ENCODE results near the gene ERC2.
A peak's percentile ranks its signal among the peaks of the same experiment; 100 is the strongest.

Gene ERC2

GRCh38 chr3:55717481-55717880 lies 750.8 kb downstream of the ERC2 start:
- DNase-seq (ENCODE audit: extremely low spot score, insufficient read length, low read depth) (no peak), FAIRE-seq (no peak)

GRCh38 chr3:55716611-55717225 lies 751.5 kb downstream of the ERC2 start:
- DNase-seq (ENCODE audit: extremely low spot score, insufficient read length, low read depth) = no peak
- FAIRE-seq = no peak

GRCh38 chr3:55716044-55716443 lies 752.2 kb downstream of the ERC2 start:
- no peak for DNase-seq (ENCODE audit: extremely low spot score, insufficient read length, low read depth)
- no peak for FAIRE-seq

- no peak for FAIRE-seq
- DNase-seq (ENCODE audit: extremely low spot score, insufficient read length, low read depth) = no peak
Measured at GRCh38 chr3:55714057-55714456, 754.2 kb downstream of the ERC2 start.

GRCh38 chr3:55711646-55712045 lies 756.6 kb downstream of the ERC2 start:
- DNase-seq (ENCODE audit: extremely low spot score, insufficient read length, low read depth) (no peak), FAIRE-seq (no peak)

- no peak for DNase-seq (ENCODE audit: extremely low spot score, insufficient read length, low read depth)
- FAIRE-seq = no peak
Measured at GRCh38 chr3:55709411-55710012, 758.8 kb downstream of the ERC2 start.

- no peak for DNase-seq (ENCODE audit: extremely low spot score, insufficient read length, low read depth)
- FAIRE-seq = no peak
Measured at GRCh38 chr3:55708921-55709320, 759.3 kb downstream of the ERC2 start.

- DNase-seq (ENCODE audit: extremely low spot score, insufficient read length, low read depth) (no peak), FAIRE-seq (no peak)
Measured at GRCh38 chr3:55708242-55708641, 760.0 kb downstream of the ERC2 start.

GRCh38 chr3:55704521-55704920 lies 763.7 kb downstream of the ERC2 start:
- FAIRE-seq = no peak

GRCh38 chr3:55702822-55703221 lies 765.4 kb downstream of the ERC2 start:
- DNase-seq (ENCODE audit: extremely low spot score, insufficient read length, low read depth) = no peak

More at GRCh38 chr3:55704521-55704920, 763.7 kb downstream of the ERC2 start:
- DNase-seq (ENCODE audit: extremely low spot score, insufficient read length, low read depth) = no peak

GRCh38 chr3:55701997-55702396 lies 766.3 kb downstream of the ERC2 start:
- FAIRE-seq = no peak
- DNase-seq (ENCODE audit: extremely low spot score, insufficient read length, low read depth) = no peak

More at GRCh38 chr3:55702822-55703221, 765.4 kb downstream of the ERC2 start:
- no peak for FAIRE-seq

- FAIRE-seq (no peak), DNase-seq (ENCODE audit: extremely low spot score, insufficient read length, low read depth) (no peak)
Measured at GRCh38 chr3:55698831-55699230, 769.4 kb downstream of the ERC2 start.

- DNase-seq (ENCODE audit: extremely low spot score, insufficient read length, low read depth) (no peak), FAIRE-seq (no peak)
Measured at GRCh38 chr3:55697177-55697865, 770.9 kb downstream of the ERC2 start.

- no peak for DNase-seq (ENCODE audit: extremely low spot score, insufficient read length, low read depth)
Measured at GRCh38 chr3:55692957-55693558, 775.2 kb downstream of the ERC2 start.

GRCh38 chr3:55692295-55692956 lies 775.8 kb downstream of the ERC2 start:
- no peak for DNase-seq (ENCODE audit: extremely low spot score, insufficient read length, low read depth)
- no peak for FAIRE-seq

More at GRCh38 chr3:55692957-55693558, 775.2 kb downstream of the ERC2 start:
- no peak for FAIRE-seq

GRCh38 chr3:55691141-55691540 lies 777.1 kb downstream of the ERC2 start:
- DNase-seq (ENCODE audit: extremely low spot score, insufficient read length, low read depth) (no peak), FAIRE-seq (no peak)

- FAIRE-seq (peak; percentile 80), DNase-seq (ENCODE audit: extremely low spot score, insufficient read length, low read depth) (no peak)
Measured at GRCh38 chr3:55690726-55691125, 777.5 kb downstream of the ERC2 start.

- FAIRE-seq = no peak
- DNase-seq (ENCODE audit: extremely low spot score, insufficient read length, low read depth) = no peak
Measured at GRCh38 chr3:55690177-55690576, 778.1 kb downstream of the ERC2 start.

GRCh38 chr3:55688154-55688553 lies 780.1 kb downstream of the ERC2 start:
- no peak for FAIRE-seq
- no peak for DNase-seq (ENCODE audit: extremely low spot score, insufficient read length, low read depth)

- FAIRE-seq (no peak), DNase-seq (ENCODE audit: extremely low spot score, insufficient read length, low read depth) (no peak)
Measured at GRCh38 chr3:55687526-55687925, 780.7 kb downstream of the ERC2 start.
